GM12801 (cell line): Measurements from ENCODE around the gene IL17B.

Experiments
- CTCF ChIP-seq: IDR thresholded peaks from one replicate; pipeline ENCODE4 v1.5.1; 2011; ENCODE audit warnings: control low read depth; ENCODE audit not compliant: insufficient read length; ENCODE audit errors: extremely low read depth

The IL17B gene

DNA sequence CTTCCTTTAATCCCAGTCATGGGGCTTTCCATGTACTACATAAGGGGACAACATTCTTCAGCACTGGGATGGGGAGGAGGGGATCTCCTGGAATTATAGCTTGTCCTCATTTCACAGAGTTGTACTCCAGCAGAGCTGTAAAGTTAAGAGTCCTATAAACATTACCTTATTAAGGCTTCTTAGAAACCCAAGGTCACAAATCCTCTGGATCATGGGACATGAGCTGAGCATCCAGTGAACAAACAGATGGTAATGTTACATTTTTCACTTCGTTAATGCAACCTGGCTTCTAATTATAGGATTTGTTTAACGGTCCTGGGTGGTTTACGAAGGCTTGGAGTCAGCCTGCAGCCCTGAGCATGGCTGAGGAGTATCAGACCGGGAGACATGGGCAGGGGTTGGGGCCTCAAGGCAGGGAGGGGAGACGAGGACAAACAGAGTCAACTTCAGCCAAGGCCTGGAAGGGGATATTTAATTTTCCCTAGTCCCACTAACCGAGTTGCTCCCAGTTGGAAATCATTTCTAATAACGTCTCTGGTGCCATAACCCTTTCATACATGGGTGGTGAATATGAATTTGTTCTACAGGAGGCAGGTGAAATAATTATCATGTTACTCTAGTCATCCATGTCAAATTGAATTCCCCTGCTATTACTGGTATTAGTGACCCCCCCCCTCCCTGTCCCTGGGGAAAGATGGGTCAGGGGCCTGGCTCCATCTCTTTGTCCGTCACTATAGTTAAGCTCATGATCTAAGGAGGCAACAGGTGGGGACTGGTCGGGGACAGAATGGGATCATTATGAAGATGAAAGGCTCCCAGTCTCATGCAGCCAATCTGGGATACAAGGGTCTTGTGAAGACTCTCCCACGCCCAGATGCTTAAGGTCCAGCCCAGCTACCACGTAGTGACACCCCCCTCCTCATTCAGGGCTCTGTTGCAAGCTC, 10.7 kb upstream of the IL17B start:
- TF ChIP-seq CTCF: no peak

DNA sequence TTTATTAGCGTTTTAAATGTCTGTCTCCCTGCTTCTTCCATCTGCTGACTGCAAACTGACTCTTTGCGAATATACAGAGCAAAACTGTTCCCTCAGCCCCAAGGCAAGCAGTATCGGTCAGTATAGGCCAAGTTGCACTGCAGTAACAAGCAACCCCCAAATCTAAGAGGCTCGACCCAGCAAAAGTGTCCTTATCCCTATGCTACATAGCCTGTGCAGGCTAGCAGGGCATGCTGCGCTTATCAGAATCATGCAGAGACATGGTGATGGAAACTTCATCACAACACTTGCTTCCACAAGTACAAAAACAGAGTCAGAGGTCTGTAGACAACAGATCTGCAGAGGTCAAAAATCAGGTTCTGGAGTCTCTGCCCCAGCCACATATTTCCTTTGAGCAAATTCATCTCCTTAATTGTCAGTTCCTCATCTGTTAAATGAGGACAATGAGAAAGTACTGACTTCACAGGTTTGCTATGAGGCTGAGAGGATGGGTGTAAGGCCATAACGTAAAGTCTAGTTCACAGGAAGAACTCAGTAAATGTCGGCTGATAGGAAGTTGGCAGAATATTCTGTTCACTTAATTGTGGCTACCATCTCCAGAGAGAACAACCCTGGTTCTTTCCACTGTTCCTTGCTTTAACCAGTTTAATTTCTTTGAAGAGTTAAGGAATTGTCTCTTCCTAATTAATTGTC, 9.6 kb upstream of the IL17B start:
- TF ChIP-seq CTCF: no peak

DNA sequence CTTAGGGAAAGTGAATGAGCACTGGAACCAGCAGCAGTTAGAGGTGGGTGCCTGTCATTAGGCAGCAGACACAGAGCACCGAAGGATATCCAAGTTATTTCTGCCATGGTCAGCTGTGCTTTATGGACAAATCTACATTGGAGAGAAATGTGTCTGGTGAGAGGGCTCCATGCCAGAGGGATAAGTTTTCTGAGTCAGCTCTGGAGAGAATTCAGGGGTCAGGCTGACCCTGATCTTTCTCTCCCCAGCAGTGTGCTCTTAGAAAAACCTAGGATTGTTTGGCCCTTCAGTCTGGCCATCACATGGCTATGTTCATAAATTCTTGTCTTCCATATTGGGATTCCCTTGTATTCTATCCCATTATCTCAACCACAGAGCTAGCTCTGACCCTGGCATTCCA, 8.9 kb upstream of the IL17B start:
- no peak for TF ChIP-seq CTCF

GRCh38 chr5:149387081-149387631, 8.1 kb upstream of the IL17B start:
- no peak for TF ChIP-seq CTCF

DNA sequence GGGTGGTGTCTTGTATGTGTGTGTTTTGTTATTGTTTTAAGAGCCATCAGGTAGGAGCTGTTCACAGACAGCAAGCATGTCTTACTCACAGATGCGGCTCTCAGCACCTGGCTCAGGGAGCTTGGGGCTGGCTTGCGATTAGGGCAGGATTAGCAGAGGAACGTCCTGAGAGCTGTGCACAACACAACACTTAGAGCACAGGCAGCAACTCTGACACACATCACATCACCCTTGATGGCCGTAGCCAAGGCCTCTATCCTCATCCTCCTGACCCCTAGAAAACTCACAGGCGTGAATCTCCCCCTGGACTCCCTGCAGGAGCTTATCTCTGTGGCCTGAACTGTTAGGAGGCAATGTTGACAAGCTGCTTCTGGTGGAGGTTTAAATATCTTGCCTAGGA, 7.1 kb upstream of the IL17B start:
- TF ChIP-seq CTCF: no peak

- no peak for TF ChIP-seq CTCF
Observed at GRCh38 chr5:149383399-149383798, 4.3 kb upstream of the IL17B start.

- TF ChIP-seq CTCF: no peak
Observed at GRCh38 chr5:149382517-149383220, 3.6 kb upstream of the IL17B start.
